HG02852 (cell line): ENCODE results near the gene PCDH8.
A peak's percentile ranks its signal among the peaks of the same experiment; 100 is the strongest.
"Not testable (repeated sequence)": the region's sequence is repeated elsewhere in the genome, so short reads cannot be mapped to it uniquely, and the experiment has no call there.

Source experiments
- ATAC-seq: cut with Tn5 transposase; IDR thresholded peaks from one replicate; pipeline ENCODE4 v1.9.1; 2021; ENCODE audit warnings: mild to moderate bottlenecking, moderate library complexity; ENCODE audit not compliant: unreplicated experiment

Gene PCDH8

DNA sequence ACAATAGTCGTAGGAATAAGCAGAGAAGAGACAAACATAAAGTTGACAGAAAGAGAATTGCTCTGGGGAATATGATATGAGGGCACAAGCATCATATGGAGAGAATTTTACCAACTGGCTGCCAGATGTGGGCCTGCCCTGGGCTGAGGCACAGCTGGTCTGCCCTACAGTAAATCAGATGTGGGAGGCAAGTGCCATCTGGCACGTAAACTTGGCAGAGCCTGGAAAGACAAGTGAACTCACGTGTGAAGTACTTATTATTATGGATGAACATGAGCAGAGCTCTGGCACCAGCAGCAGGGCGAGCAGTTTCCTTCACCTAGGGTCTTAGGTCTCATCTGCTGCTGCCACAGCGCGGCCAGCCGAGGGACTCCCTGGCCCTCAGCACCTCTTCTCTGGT is 20.6 kb downstream of the PCDH8 start:
- ATAC-seq, result no peak

- ATAC-seq, result not testable (repeated sequence)
Measured at GRCh38 chr13:52817886-52818285, 30.6 kb downstream of the PCDH8 start.

GRCh38 chr13:52815330-52815729 is 33.1 kb downstream of the PCDH8 start:
- ATAC-seq, result no peak

DNA sequence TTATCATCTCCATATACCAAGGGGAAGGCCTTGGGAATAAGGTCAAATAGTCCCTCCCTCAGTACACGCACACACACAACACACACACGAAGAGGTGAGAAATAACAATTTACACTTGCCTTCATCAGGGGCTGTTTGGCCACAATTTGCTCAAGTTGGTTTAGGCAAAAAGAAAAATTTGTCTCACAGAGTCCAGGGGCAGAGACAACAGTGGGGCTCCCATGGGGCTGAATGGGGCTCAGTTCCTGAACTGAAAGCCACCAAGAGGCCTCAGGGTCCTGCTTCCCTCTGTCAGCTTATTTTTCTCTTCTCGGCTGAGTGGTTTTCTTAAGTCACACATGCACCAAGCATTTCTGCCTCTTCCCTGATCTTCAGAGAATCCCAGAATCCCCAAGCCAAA is 35.5 kb downstream of the PCDH8 start:
- ATAC-seq, result no peak

DNA sequence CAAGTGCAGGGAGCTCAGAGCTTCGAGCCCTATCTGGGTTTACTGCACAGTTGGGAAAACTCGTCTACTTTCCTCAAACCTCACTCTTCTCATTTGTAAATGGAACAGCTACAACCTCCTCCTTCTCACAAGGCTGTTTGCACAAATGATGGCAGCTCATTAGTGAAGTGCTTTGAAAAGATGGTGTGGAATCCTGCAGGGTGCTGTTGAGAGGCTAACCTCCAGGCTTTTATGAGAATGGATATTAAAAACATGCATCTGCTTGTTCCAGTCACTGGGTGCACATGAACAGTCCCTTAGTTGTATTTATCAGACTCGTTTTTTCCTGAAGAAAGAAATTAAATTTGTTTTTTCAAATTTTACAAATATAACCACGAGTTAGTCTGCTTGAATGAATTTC is 36.6 kb downstream of the PCDH8 start:
- ATAC-seq, result no peak

DNA sequence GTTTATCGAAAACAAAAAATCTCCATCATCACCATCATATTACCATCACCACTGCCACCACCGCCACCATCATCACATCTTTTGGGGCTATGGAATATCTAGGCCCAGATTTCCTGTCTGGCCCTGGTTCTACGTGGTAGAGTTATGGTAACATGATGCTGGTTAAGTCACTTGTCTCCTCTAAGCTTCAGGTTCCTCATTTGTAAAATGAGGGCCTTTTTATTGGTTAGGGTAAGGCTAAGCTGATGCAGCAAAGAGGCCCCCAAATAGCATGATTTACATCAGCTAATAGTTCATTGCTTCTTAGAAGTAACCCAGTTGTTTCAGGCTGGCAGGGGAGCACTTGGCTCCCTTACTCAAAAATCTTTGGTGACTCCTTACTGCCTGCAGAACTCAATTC is 37.9 kb downstream of the PCDH8 start:
- no peak for ATAC-seq

GRCh38 chr13:52810011-52810410 is 38.4 kb downstream of the PCDH8 start:
- no peak for ATAC-seq

DNA sequence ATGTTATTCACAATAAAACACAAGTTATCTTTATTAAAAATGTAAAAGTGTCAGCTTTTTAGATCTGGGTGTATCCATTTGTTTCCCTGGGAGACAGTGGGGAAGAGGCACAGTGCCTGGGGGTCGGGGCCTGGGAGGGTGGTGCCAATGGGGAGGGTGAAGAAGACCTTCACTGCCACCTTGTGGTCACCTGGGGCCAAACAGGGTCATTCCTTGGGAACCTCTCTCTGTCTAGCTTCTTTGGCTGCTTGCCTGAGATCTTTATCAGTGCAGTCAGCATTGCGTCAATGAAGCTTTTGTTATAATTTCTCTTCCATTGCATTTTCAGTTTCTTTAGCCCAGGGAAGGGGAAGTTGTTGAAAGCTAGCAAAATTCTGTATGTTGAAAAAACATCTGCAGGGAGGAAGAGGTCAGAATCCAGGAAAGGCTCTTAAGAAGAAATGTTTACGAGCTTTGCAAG is 39.1 kb downstream of the PCDH8 start:
- peak; percentile 86 for ATAC-seq

DNA sequence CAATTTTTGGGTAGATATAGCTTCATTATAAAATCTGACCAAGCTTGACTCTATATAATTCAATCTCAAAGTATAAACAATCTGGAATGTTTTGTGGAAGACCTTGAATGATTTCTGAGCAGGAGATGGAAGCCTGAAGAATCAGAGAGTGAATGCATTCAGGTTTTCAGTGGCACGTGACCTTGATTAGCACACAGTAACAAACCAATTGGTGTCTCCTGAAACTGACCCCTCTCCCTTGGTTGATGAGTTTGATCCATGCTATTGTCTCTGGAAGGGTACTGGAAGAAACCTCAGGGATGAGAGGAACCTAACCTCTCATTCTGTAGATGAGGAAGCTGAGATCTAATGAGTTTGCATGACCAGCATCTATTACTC is 39.6 kb downstream of the PCDH8 start:
- ATAC-seq, result no peak

GRCh38 chr13:52806029-52806428 is 42.4 kb downstream of the PCDH8 start:
- no peak for ATAC-seq

DNA sequence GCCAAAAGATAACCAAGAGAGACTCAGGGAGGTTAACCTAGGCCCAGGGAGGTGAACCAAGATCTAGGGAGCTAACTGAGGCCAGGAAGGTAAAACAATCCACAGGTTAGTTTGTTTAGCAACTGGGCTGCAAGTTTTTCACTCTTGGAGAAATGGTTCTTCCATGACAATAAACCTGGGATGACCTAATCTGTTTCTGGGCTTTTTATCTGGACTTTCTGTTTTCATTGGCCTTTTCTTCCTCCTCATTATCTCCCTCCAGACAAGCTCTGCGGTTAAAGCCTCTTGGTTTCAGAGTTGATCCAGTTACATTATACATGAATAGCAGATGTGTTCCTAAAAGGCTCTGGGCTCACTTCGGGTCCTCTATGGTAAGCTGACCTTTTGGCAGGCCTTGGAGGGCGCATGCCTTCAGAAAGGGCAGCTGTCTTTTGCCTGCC is 44.2 kb downstream of the PCDH8 start:
- no peak for ATAC-seq

- ATAC-seq, result no peak
Measured at GRCh38 chr13:52800856-52801255, 47.6 kb downstream of the PCDH8 start.

- ATAC-seq, result no peak
Measured at GRCh38 chr13:52798770-52799430, 49.5 kb downstream of the PCDH8 start.

GRCh38 chr13:52797176-52797575 is 51.3 kb downstream of the PCDH8 start:
- ATAC-seq, result no peak

- no peak for ATAC-seq
Measured at GRCh38 chr13:52794589-52794988, 53.9 kb downstream of the PCDH8 start.

DNA sequence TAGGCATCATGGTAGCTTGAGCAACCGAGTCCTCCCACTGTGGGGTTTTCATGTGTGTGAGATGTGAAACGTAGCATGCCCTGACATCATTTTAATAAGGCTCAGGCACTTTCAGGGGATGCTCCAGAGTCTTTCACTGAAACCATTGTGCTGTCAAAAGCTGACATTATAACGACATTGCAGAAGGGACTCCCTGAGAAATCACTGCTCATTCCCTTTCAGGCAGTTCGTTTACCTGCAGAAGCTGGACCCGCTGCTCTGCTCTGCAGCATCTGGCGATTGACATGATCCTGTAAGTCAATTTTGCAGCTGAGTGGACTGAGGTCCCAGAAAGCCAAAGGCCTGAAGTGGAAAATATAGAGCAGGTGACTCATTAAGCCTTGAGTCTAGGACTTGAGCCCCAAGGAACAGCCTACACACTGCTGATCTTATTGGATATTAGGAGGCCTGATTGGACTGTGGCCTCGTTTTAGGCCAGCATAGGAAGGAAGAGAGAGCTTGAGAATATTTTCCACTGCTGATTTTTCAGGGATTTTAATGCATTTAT is 54.9 kb downstream of the PCDH8 start:
- no peak for ATAC-seq
